Ovary (tissue), 3 donors: ENCODE results near the gene KRT9.

ENCODE experiments used
- EP300 ChIP-seq: sonication (generic); formaldehyde crosslinking; IDR thresholded peaks from one replicate; pipeline ENCODE4 v1.6.1; 2017; ENCODE audit warnings: antibody characterized with exemption
- POLR2A ChIP-seq: fragments of 450-650 bp; IDR thresholded peaks from one replicate; pipeline ENCODE4 v1.6.1; 2017; ENCODE audit warnings: antibody characterized with exemption, mild to moderate bottlenecking, moderate library complexity
- TF ChIP-seq, protein P1 (sequence below), 3 donors: fragments of 450-650 bp in 2 of 3; fragments of 200-600 bp in 1 of 3; IDR thresholded peaks; one replicate each; pipeline versions ENCODE4 v1.5.1 to v1.8.0; 2016 to 2022; ENCODE audit warnings: antibody characterized with exemption in 3 of 3, mild to moderate bottlenecking in 1 of 3
- donor health status: DM: no; HTN: no; CAD: no.

DNA sequence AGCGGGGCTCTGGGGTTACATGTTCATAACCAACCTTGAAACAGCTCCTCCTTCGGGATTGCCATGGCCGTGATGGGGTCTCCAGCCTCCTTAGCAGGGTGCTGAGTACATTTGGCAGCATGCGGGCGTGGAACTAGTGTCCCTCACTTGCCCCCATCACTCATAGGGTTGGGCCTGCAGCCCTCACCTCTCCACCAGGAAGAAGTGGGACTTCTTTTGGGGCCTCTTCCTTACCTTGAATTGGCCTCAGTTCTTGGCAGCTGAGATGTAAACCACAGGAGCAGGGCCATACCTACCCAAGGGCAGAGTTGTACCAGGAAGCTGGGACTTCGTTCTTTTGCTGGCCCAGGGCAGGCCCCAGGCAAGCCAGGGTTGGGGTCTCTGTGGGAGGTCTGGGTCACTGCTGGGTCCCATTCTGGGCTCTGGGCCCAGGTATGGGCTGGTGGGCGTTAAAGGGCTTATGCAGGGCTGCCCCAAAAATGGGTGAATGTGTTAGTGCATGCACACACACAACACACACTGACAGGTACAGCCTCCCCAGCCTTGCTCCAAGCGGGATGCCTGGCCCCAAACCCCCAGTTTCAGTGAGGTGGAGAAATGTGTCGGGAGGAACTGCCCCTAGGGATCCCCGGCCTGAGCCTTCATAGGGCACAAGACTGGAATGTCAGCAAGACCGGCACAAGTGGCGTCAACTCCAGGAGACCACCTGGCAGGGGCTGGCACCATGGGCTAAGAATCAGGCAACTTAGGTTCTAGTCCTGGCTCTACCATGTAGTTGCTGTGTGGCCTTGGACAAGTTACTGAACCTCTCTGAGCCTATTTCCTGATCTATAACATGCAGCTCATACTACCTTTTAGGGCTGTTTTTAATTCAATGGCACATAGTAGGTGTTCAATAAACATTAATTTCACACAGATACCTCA lies 49.3 kb downstream of the KRT9 start:
- TF ChIP-seq, protein P1, sequence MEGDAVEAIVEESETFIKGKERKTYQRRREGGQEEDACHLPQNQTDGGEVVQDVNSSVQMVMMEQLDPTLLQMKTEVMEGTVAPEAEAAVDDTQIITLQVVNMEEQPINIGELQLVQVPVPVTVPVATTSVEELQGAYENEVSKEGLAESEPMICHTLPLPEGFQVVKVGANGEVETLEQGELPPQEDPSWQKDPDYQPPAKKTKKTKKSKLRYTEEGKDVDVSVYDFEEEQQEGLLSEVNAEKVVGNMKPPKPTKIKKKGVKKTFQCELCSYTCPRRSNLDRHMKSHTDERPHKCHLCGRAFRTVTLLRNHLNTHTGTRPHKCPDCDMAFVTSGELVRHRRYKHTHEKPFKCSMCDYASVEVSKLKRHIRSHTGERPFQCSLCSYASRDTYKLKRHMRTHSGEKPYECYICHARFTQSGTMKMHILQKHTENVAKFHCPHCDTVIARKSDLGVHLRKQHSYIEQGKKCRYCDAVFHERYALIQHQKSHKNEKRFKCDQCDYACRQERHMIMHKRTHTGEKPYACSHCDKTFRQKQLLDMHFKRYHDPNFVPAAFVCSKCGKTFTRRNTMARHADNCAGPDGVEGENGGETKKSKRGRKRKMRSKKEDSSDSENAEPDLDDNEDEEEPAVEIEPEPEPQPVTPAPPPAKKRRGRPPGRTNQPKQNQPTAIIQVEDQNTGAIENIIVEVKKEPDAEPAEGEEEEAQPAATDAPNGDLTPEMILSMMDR (IDR thresholded peaks at IDR 0.05): no peak
- TF ChIP-seq EP300: no peak
- TF ChIP-seq POLR2A: no peak
